AG10803 (cell line): ENCODE measurements around the gene RELN.

Experiments used
- DNase-seq: peaks from one replicate; pipeline ENCODE4 v3.0.0; 2010; ENCODE audit warnings: low read depth
- H3K4me3 ChIP-seq: 2 replicates; pipeline ENCODE4 v1.5.1; 2011; ENCODE audit warnings: mild to moderate bottlenecking, low read length, control low read depth
- TF ChIP-seq, protein P1 (sequence below): conservative IDR thresholded peaks from 2 replicates; pipeline ENCODE4 v1.5.1; 2011; ENCODE audit warnings: mild to moderate bottlenecking, low read length, control low read depth, inconsistent platforms

Gene RELN

DNA sequence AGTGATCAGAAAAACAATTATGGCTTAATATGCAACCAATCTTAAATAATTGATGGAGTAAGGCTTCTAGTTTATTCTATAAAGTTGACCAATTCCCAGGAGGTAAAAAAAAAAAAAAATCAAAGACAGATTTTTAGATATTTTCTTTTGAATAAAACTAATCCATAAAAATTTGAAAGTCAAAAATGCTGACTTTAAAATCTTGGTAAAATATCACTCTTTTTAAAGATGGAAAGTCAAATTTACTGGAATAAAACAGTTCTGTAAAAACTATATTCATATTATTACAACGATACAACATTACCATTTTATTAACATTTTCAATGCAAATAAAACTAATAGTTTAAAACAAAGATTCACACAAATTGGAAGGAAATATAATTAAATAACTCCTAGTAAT lies 5.4 kb downstream of the RELN start:
- TF ChIP-seq, protein P1, sequence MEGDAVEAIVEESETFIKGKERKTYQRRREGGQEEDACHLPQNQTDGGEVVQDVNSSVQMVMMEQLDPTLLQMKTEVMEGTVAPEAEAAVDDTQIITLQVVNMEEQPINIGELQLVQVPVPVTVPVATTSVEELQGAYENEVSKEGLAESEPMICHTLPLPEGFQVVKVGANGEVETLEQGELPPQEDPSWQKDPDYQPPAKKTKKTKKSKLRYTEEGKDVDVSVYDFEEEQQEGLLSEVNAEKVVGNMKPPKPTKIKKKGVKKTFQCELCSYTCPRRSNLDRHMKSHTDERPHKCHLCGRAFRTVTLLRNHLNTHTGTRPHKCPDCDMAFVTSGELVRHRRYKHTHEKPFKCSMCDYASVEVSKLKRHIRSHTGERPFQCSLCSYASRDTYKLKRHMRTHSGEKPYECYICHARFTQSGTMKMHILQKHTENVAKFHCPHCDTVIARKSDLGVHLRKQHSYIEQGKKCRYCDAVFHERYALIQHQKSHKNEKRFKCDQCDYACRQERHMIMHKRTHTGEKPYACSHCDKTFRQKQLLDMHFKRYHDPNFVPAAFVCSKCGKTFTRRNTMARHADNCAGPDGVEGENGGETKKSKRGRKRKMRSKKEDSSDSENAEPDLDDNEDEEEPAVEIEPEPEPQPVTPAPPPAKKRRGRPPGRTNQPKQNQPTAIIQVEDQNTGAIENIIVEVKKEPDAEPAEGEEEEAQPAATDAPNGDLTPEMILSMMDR = no peak
- no peak for DNase-seq
- H3K4me3 ChIP-seq = no peak overlapping the region

DNA sequence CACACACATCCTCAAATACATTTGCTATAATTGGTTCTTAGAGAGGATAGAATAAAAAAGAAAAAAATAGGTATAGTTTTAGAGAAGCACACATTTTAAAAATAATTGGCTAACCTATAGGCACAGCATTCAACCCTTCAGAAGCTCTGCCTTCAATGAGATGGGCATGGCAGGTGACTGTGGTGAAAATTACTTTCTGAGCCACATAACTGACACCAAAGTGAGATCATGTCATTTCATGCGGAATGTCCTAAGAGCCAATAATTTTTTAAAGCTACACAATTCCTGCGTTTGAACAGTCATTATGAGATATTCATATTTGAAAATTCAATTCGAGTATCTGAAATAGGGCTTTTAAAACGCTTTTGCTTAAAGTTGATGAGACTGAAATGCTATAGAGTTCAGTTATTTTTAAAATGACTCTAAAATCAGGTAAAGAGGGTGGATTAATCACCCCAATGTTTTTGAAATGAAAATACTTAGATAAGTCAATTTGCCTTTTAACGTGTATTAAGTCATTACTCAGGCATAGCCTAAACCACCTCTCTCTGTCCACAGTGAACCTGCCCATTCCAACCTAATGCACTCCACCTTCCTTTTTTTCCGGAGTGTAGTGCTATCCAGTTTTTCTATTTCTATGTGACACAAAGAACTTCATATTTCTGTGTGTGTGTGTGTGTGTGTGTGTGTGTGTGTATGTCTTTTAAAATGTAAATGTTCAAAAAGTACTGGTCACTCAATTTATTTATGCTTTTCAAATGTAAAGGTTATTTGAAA lies 6.1 kb downstream of the RELN start:
- no peak overlapping the region for H3K4me3 ChIP-seq
- TF ChIP-seq, protein P1 = no peak
- no peak for DNase-seq

DNA sequence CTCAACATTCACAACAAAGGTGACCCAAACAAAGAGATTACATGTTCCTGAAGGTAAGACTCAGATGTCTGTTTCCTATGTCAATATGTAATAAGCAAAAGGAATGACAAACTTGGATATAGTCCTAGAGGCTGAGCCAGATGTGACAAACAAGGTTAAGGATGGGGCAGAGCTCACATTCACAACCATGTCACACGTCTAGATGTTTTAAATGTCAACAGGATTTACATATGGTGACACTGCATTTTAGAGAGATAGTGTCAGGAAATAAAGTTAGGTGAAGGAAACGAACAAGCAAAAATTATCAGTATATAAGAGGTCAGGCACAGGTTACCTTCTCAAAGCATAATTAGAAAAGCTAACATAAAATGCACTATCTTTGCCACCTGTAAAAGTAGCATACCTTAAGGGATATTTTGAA lies 8.4 kb downstream of the RELN start:
- no peak overlapping the region for H3K4me3 ChIP-seq
- TF ChIP-seq, protein P1 = no peak
- no peak for DNase-seq

DNA sequence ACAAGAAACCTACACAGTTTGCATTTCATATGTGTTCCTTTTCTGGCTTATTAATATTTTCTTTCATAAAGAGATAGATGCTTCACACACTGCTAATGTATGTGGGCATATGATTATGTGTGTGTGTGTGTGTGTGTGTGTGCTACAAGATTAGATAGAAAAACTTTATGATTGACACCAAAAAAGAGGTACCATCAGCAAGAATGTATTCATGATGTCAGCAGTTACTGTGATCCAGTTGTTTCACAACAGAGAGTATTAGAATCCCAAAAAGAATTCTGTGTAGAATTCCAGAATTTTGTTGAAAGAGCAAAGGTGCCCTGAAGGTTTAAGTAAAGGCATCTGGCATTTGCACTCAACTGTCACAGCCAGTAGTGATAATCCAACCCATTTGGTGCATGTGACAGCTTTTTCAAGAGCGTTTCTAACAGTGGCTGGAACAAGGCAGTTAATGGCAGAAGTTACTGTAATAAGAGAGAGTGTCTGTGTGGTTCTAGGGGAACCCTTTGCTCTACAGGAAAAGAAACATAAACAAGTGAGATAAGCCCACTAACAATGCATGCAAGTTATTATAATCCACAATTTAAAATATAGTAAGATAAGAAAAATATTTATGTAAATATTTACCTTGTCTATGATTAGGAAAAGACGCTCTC lies 16.6 kb downstream of the RELN start:
- H3K4me3 ChIP-seq = no peak overlapping the region
- no peak for DNase-seq
- TF ChIP-seq, protein P1 = no peak

DNA sequence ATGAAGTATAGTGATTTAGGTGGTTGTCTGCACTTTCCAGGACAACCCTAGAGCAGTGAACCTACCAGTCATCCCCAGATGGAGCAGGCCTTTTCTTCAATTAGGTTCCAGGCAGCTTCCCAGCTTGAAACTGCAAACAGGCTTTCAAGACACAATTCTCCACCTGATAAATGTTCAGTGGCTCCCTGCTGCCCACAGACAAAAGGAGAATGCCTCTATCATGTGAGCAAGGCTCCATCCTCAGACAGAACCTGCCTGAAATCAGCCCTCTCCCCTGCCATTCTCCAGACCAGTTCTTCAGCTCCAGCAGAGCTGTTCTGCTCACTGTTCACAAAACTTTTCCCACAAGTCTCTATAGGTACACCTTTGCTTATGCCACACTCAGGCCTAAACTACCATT lies 22.1 kb downstream of the RELN start:
- TF ChIP-seq, protein P1 = no peak
- H3K4me3 ChIP-seq = no peak overlapping the region
- DNase-seq = no peak

DNA sequence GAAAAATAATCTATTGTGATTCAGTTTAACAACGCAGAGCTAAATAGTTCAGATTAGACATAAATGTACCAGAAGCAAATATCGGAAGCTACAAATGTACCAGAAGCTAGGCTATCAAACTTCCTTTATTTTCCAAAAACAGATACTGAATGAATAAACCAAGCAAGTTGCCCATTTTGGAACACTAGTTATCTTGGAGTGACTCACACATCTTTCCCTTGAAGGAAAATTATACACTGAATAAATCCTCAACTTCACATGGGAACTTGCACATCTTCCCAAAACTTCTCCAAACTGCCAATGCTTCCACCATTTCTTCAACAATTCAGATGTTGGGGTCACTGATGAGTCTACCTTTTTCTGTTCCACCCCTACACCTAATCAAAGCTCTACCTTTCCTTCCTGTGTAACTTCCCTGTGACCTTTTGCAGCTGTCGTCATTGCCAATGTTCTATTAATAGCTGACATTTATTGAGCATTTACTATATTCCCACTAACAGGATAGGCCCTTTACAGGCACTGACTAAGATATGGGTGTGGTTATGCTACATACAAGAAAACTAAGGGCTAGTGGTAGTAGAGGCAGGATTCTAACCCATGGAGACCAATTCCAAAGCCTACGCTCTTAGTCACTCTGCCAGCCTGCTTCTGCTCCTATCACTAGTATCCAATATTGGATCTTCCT lies 22.7 kb downstream of the RELN start:
- TF ChIP-seq, protein P1 = no peak
- no peak overlapping the region for H3K4me3 ChIP-seq
- DNase-seq = no peak

DNA sequence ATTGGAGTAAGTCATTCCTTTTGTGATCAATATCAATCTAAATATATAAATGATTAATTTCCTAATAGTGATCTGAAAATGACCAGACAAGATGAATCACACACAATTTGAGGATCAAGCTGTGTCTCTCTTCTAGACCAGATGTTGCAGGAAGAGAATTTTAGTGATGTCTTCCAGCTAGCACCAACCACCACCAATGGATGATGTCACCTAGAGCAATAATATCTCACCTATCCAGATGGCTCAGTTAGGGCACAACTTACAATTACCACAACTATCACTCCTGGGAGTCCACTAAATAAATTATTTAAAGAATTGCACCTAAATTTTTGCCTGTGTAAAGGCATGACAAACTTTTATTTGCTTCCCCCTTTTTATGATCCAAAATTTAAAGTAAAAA lies 25.2 kb downstream of the RELN start:
- TF ChIP-seq, protein P1 = no peak
- H3K4me3 ChIP-seq = no peak overlapping the region
- DNase-seq = no peak
